ENCODE measurements around the gene CREB5.

DNA sequence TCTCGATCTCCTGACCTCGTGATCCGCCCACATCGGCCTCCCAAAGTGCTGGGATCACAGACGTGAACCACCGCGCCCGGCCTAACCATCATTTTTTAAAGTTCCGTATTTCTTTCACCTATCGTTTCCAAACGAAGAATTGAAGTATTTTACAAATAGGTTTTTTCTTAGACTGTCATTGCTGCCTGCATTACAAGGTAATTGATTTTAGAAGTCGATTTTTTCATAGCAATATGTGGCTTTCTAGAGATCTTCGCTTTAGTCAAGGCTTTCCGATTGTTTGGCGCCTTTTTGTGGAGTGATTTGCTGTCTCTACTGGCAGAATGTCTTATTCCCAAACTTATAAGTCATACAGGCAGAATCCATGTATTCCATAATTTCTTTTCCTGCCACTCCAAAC, 436.6 kb downstream of the CREB5 start:
- no peak for TF ChIP-seq IRF2 (CRISPR knock-in tag; IDR thresholded peaks at IDR 0.05; ENCODE audit: borderline replicate concordance, low read depth)
- TF ChIP-seq SOX15 (CRISPR knock-in tag; IDR thresholded peaks at IDR 0.05): no peak
- TF ChIP-seq, protein P1, sequence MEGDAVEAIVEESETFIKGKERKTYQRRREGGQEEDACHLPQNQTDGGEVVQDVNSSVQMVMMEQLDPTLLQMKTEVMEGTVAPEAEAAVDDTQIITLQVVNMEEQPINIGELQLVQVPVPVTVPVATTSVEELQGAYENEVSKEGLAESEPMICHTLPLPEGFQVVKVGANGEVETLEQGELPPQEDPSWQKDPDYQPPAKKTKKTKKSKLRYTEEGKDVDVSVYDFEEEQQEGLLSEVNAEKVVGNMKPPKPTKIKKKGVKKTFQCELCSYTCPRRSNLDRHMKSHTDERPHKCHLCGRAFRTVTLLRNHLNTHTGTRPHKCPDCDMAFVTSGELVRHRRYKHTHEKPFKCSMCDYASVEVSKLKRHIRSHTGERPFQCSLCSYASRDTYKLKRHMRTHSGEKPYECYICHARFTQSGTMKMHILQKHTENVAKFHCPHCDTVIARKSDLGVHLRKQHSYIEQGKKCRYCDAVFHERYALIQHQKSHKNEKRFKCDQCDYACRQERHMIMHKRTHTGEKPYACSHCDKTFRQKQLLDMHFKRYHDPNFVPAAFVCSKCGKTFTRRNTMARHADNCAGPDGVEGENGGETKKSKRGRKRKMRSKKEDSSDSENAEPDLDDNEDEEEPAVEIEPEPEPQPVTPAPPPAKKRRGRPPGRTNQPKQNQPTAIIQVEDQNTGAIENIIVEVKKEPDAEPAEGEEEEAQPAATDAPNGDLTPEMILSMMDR (IDR thresholded peaks at IDR 0.05): no peak
- TF ChIP-seq, protein P2, sequence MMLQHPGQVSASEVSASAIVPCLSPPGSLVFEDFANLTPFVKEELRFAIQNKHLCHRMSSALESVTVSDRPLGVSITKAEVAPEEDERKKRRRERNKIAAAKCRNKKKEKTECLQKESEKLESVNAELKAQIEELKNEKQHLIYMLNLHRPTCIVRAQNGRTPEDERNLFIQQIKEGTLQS (CRISPR knock-in tag; conservative IDR thresholded peaks at IDR 0.05): no peak
- no peak for TF ChIP-seq NFYB (CRISPR knock-in tag; conservative IDR thresholded peaks at IDR 0.05; ENCODE audit: low read depth)
- no peak for TF ChIP-seq AFF4 (CRISPR knock-in tag; IDR thresholded peaks at IDR 0.05; ENCODE audit: borderline replicate concordance)
